Mammary epithelial cell (primary cell): ENCODE data around the gene LHPP.

Source experiments
- EZH2 ChIP-seq: IDR thresholded peaks from 2 replicates; pipeline ENCODE4 v1.6.1; 2012; ENCODE audit warnings: low read length, inconsistent platforms, borderline replicate concordance
- TF ChIP-seq, protein P1 (sequence below), 2 donors: IDR thresholded peaks in 1 of 2; conservative IDR thresholded peaks in 1 of 2; 2 replicates each; pipeline ENCODE4 v1.5.1; 2011 to 2012; ENCODE audit warnings: inconsistent platforms in 2 of 2, low read length in 2 of 2, mild to moderate bottlenecking in 2 of 2, control low read depth in 1 of 2, low read depth in 1 of 2; ENCODE audit not compliant: insufficient read depth in 1 of 2; ENCODE audit errors: extremely low read depth in 1 of 2

DNA sequence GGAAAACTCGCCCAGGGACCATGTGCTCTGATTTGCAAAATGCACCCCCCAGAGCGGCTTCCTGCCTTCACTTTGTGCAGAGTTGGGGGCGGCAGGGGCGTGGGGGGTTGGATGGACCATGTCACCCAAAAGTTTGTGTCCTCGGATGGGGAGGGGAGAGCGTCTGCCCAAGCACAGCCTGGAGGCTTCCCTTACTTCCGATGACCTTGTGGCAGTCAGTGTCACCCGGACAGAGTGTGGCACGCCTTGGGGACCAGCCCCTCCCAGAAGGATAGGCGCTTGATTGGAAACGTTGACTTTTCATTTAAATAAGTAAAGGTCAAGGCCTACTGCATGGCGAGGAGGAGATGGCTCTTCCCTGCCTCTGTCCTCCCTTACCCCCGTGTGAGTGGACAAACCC is 71.6 kb downstream of the LHPP start:
- TF ChIP-seq, protein P1, sequence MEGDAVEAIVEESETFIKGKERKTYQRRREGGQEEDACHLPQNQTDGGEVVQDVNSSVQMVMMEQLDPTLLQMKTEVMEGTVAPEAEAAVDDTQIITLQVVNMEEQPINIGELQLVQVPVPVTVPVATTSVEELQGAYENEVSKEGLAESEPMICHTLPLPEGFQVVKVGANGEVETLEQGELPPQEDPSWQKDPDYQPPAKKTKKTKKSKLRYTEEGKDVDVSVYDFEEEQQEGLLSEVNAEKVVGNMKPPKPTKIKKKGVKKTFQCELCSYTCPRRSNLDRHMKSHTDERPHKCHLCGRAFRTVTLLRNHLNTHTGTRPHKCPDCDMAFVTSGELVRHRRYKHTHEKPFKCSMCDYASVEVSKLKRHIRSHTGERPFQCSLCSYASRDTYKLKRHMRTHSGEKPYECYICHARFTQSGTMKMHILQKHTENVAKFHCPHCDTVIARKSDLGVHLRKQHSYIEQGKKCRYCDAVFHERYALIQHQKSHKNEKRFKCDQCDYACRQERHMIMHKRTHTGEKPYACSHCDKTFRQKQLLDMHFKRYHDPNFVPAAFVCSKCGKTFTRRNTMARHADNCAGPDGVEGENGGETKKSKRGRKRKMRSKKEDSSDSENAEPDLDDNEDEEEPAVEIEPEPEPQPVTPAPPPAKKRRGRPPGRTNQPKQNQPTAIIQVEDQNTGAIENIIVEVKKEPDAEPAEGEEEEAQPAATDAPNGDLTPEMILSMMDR (conservative IDR thresholded peaks at IDR 0.05 in 1 of 2, IDR thresholded peaks at IDR 0.05 in 1 of 2; ENCODE audit: extremely low read depth in 1 of 2, insufficient read depth in 1 of 2, low read depth in 1 of 2, low read length in 2 of 2) = no peak
- no peak for TF ChIP-seq EZH2
